AG04449 (cell line): Measurements from ENCODE around the gene FRK.
"Not testable (repeated sequence)": the region's sequence is repeated elsewhere in the genome, so short reads cannot be mapped to it uniquely, and the experiment has no call there.

Experiments used
- CTCF ChIA-PET: fragments of 350-600 bp; formaldehyde crosslinking; extraction: SDS; loops from one replicate; lab custom pipeline; 2021; ENCODE audit warnings: antibody characterized with exemption; lab: Yijun Ruan, JAX
- POLR2A ChIA-PET: fragments of 400-600, 350-600 bp; formaldehyde crosslinking; extraction: SDS; loops from one replicate; lab custom pipeline; 2020; ENCODE audit warnings: antibody characterized with exemption, inconsistent platforms; lab: Yijun Ruan, JAX
- DNase-seq: peaks from one replicate; pipeline ENCODE4 v3.0.0-alpha.2; 2010; ENCODE audit warnings: low read depth, low spot score
- H3K4me3 ChIP-seq: 2 replicates; pipeline ENCODE4 v1.5.1; 2011; ENCODE audit warnings: low read depth, mild to moderate bottlenecking, control low read depth, low read length
- TF ChIP-seq, protein P1 (sequence below): IDR thresholded peaks from one replicate; pipeline ENCODE4 v1.5.1; 2011; ENCODE audit warnings: mild to moderate bottlenecking, moderate library complexity, low read length, control low read depth, inconsistent platforms; ENCODE audit not compliant: insufficient read depth; ENCODE audit errors: missing control alignments

The FRK gene

DNA sequence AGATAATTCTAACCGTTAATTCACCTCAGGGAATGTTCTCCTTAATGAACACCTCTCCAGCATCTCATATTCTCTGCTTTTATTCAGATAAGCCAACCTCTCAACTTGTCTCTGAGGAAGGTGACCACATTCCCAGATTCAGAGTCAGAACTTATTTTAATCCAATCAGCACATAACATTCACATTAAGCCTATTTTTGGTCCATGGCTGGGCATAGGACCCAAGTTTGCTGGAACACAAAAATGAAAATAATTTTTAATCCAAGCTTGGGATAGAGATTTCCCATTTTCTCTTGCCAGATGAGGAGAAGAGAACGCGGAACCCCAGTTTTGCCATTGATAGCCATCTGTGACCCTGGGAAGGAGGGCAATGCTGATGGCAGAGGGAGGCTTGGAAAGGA lies 126.5 kb downstream of the FRK start:
- no peak for DNase-seq
- H3K4me3 ChIP-seq = no peak overlapping the region
- ChIA-PET CTCF (no interaction called here), POLR2A (no interaction called here)
- TF ChIP-seq, protein P1, sequence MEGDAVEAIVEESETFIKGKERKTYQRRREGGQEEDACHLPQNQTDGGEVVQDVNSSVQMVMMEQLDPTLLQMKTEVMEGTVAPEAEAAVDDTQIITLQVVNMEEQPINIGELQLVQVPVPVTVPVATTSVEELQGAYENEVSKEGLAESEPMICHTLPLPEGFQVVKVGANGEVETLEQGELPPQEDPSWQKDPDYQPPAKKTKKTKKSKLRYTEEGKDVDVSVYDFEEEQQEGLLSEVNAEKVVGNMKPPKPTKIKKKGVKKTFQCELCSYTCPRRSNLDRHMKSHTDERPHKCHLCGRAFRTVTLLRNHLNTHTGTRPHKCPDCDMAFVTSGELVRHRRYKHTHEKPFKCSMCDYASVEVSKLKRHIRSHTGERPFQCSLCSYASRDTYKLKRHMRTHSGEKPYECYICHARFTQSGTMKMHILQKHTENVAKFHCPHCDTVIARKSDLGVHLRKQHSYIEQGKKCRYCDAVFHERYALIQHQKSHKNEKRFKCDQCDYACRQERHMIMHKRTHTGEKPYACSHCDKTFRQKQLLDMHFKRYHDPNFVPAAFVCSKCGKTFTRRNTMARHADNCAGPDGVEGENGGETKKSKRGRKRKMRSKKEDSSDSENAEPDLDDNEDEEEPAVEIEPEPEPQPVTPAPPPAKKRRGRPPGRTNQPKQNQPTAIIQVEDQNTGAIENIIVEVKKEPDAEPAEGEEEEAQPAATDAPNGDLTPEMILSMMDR = no peak

DNA sequence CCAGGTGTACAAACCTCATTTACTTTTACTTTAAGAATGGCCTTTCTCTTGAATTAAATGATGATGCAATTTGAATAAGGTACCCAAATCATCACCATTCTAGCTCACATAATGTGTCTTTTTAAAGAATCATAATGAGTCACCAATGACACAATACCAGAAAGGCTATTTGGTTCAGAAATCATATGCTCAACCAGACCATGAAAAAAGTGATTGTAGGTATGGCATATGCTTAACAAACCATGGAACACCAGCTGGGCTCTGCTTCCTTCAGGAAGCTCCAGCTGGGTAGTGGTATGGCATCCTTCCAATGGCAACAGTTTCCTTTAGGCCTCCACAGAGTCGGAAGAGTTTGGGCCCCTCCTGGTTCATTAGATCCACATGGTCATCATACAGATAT lies 128.2 kb downstream of the FRK start:
- TF ChIP-seq, protein P1 = no peak
- DNase-seq = no peak

DNA sequence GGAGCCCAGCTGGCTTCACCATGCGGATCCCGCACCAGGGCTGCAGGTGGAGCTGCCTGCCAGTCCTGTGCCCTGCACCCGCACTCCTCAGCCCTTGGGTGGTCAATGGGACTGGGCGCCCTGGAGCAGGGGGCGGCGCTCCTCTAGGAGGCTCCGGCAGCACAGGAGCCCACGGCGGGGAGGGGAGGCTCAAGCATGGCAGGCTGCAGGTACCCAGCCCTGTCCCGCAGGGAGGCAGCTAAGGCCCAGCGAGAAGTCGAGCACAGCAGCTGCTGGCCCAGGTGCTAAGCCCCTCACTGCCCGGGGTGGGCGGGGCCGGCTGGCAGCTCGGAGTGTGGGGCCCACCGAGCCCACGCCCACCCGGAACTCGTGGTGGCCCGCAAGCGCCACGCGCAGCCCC lies 132.7 kb downstream of the FRK start:
- POLR2A ChIA-PET, CTCF ChIA-PET, DNase-seq, H3K4me3 ChIP-seq: not testable (repeated sequence)

More for the DNA sequence above, 128.2 kb downstream of the FRK start:
- no peak overlapping the region for H3K4me3 ChIP-seq
- CTCF ChIA-PET = no interaction called here
- POLR2A ChIA-PET = no interaction called here

DNA sequence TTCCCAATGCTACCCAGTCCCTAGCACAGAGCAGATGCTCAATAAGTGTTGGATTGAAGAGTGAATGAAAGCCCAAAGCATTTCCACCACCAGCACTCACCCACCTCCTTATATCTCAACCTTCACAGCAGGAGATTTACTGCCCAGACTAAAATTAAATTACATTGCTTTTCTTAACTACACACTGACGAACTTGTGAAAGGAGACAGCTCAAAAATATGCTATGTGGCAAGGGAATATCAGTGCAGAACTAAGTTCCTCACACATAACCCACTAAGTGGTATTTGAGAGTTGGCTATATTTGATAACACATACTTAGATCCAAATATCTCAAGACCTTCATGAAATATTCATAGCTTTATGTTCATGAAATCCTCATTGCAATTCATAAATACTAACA lies 137.7 kb downstream of the FRK start:
- POLR2A ChIA-PET = no interaction called here
- TF ChIP-seq, protein P1 = no peak
- CTCF ChIA-PET = no interaction called here
- no peak for DNase-seq
- no peak overlapping the region for H3K4me3 ChIP-seq

DNA sequence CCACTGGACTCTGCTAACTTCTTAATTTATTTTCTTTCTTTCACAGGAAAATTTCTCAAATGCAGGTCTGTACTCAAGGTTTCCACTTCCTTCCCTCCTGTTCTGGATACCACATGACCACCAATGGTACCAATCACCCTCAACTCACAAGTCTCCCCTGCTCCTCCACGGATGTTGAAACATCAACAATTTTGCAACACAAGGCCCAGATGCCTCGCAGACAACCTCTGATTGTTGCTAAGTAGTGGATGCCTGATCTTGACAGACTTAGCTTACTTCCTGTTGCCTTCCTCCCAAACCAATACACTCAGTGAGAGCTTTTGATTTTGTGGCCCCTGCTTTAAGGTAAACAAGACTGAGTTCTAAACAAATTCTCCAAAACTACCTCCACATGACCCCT lies 146.6 kb downstream of the FRK start:
- CTCF ChIA-PET = no interaction called here
- DNase-seq = no peak
- POLR2A ChIA-PET = no interaction called here
- TF ChIP-seq, protein P1 = no peak
- H3K4me3 ChIP-seq = no peak overlapping the region

DNA sequence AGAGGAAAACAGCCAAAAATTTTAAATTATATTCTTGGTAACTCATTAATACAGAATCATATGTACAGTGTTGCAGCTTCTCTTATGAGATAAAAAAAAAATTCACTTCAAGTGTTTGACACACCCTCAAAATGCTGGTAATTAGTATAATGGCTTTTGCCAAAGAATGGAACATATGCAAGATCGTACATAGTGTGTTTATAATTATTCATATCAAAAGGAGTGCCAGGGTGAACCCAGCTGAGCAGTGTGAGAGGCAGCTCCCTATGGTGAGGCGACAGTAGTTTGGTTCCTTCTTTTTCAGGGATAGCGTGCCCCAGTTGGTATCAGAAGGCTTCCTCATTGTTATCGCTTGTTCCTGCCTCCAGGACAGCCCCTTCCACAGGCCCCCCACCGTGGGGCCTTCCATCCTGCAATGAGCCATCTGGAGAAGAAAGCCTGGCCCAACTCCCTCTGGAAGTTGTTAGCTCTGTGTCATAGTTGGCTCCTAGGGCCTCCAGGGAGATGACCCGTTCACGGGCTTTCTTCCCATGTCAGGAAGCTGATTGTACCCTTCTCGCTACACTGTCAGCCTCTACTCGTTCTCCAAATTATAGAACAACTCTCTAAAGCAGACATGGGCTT lies 150.7 kb downstream of the FRK start:
- TF ChIP-seq, protein P1 = no peak
- ChIA-PET CTCF (interaction anchor here (0.7 to 0.8 kb wide), 2 partner anchors 14 to 1162 kb away, joined by 3 read pairs; no protein-coding TSS in a partner anchor), POLR2A (no interaction called here)
- no peak overlapping the region for H3K4me3 ChIP-seq
- no peak for DNase-seq
